Smooth muscle cell (in vitro differentiated cells): Measurements from ENCODE around the gene ADAMTS17. TPM values are rescaled to one million over a fixed set of nuclear protein-coding genes. Genes with fewer than 3 reads are reported as not detected.

Experiments used
- DNase-seq: peaks from one replicate; lab custom pipeline; 2025; ENCODE audit not compliant: unreplicated experiment; lab: John Stamatoyannopoulos, UW
- H2AFZ ChIP-seq: fragments of 200-600 bp; sonication (generic); 2 replicates; pipeline ENCODE4 v1.6.0; 2016; ENCODE audit warnings: antibody characterized with exemption, low read depth, mild to moderate bottlenecking
- H3F3A ChIP-seq: fragments of 200-600 bp; sonication (generic); 2 replicates; pipeline ENCODE4 v1.6.0; 2017; ENCODE audit warnings: antibody characterized with exemption, low read depth
- H3K27ac ChIP-seq: fragments of 200-600 bp; sonication (generic); 2 replicates; pipeline ENCODE4 v1.5.1; 2016; ENCODE audit warnings: low read depth, mild to moderate bottlenecking
- H3K27me3 ChIP-seq: fragments of 200-600 bp; sonication (generic); 2 replicates; pipeline ENCODE4 v1.6.1; 2016; ENCODE audit warnings: low read depth, mild to moderate bottlenecking
- H3K36me3 ChIP-seq: fragments of 200-600 bp; sonication (generic); 2 replicates; pipeline ENCODE4 v1.5.1; 2016; ENCODE audit warnings: low read depth
- H3K4me1 ChIP-seq: fragments of 200-600 bp; sonication (generic); 2 replicates; pipeline ENCODE4 v1.5.1; 2016; ENCODE audit warnings: low read depth
- H3K4me2 ChIP-seq: fragments of 200-600 bp; sonication (generic); 2 replicates; pipeline ENCODE4 v1.6.0; 2016; ENCODE audit warnings: mild to moderate bottlenecking
- H3K4me3 ChIP-seq: fragments of 200-600 bp; sonication (generic); 2 replicates; pipeline ENCODE4 v1.5.1; 2016; ENCODE audit warnings: mild to moderate bottlenecking
- H3K79me2 ChIP-seq: fragments of 200-600 bp; sonication (generic); 2 replicates; pipeline ENCODE4 v1.6.0; 2016; ENCODE audit warnings: low read depth, mild to moderate bottlenecking
- H3K9ac ChIP-seq: fragments of 200-600 bp; sonication (generic); 2 replicates; pipeline ENCODE4 v1.6.0; 2016; ENCODE audit warnings: low read depth
- H3K9me3 ChIP-seq: fragments of 200-600 bp; sonication (generic); replicated peaks from 2 replicates; pipeline ENCODE4 v1.5.1; 2016; ENCODE audit warnings: low read depth
- H4K20me1 ChIP-seq: fragments of 200-600 bp; sonication (generic); 2 replicates; pipeline ENCODE4 v1.6.0; 2016; ENCODE audit warnings: low read depth
- CTCF ChIP-seq: fragments of 200-600 bp; sonication (generic); IDR thresholded peaks from 2 replicates; pipeline ENCODE4 v1.5.1; 2017; ENCODE audit warnings: borderline replicate concordance, mild to moderate bottlenecking, antibody characterized with exemption; ENCODE audit not compliant: insufficient read depth, poor library complexity, severe bottlenecking
- WGBS: methylation state at CpG from one replicate; pipeline ENCODE4 v1.1.7; 2016; ENCODE audit warnings: low lambda C conversion rate; 5-methylcytosine and 5-hydroxymethylcytosine counted together
- polyA plus RNA-seq: library from polyadenylated mRNA; unstranded; fragments of >200 nt; fragmentation: Nextera tagmentation; extraction: Ambion mirVana; gene quantifications from 2 replicates; pipeline ENCODE4 v1.2.1, GENCODE V29; 2016
- total RNA-seq: library from RNA; depleted of rRNA; stranded (reverse); fragments of >200 nt; gene quantifications from 2 replicates; pipeline ENCODE4 v1.2.3, GENCODE V29; 2014

Gene ADAMTS17
- total and polyA plus RNA-seq, 2 experiments from 2014 or later = 0.63 to 3.1 TPM

DNA sequence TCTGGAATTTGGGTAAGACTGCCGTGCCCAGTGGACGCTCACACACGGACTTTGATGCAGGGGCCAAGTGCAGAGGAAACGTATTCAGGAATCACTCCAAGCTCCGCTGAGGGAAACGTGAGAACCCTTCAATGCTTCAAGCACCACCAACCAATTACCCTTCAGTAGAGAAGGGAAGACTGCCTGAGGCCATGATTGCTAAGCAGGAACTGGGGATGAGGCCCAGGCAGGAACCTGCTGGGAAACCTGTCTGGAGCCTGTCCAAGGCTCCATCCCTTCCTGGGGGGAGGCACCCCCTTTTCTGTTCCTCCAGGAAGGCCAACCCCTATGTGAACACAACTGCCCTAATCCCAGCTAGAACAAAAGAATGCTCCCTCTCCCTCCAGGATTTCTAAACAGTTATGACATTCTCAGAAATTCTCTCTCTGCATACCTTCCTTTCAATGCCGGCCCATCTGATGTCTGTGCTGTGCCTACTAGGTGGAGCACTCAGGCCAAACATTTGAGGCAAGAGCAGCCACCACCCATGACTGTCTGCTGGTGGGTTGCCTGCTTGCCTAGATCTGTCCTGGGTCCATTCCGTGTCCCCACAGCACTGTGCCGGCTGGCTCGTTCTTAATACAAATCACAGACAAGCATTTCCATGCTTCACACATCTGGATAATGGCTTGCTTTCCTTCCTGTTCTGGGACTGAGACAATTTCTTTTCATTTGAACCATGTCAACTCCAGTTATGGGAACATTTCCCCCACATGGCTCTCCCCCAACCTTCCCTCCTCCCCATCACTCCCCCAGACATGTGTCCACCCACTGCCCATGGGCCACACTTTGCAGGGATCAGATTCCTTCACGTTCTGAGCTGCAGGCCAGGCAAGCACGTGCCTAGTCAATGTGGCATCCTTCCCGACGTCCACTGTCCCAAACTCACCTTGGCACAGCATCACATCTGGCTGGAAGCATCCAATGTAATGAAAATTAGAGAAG, 149.4 kb downstream of the ADAMTS17 start:
- H3K4me3 ChIP-seq = no peak overlapping the region
- TF ChIP-seq CTCF = no peak
- H3K9ac ChIP-seq = no peak overlapping the region
- no peak for DNase-seq
- H3K4me2 ChIP-seq = no peak overlapping the region
- no peak overlapping the region for H3K27ac ChIP-seq
- no peaks in the 10 kb centered on the region for H3K36me3 ChIP-seq
- H4K20me1 ChIP-seq = no peaks in the 10 kb centered on the region
- no peaks in the 10 kb centered on the region for H3F3A ChIP-seq
- H3K4me1 ChIP-seq = no peaks in the 10 kb centered on the region
- no peaks in the 10 kb centered on the region for H3K27me3 ChIP-seq
- no peaks in the 10 kb centered on the region for H3K9me3 ChIP-seq
- no peak overlapping the region for H2AFZ ChIP-seq
- 84% methylated on average over 14 of the region's 14 CpGs for WGBS
- no peaks in the 10 kb centered on the region for H3K79me2 ChIP-seq

DNA sequence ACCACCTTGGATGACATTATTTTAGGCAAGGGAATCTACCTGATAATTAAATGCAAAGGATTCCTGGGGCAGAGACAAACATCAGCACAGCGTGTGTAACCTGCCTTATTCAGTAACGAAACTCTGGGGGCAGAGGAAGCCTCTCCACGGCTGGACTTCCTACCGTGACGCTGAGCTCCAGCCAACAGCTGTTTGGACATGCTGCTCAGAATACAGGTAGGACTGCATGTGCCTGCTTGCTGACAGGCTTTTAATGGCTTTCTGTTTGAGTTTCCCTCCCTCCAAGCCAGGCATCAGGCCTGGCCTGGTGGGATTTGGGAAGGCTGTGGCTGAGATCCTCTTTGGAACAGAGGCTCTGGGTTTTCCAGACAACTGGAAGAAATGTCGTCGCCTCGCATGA, 150.6 kb downstream of the ADAMTS17 start:
- no peak overlapping the region for H3K4me3 ChIP-seq
- H3F3A ChIP-seq = no peaks in the 10 kb centered on the region
- no peak overlapping the region for H3K4me2 ChIP-seq
- no peaks in the 10 kb centered on the region for H4K20me1 ChIP-seq
- no peaks in the 10 kb centered on the region for H3K27me3 ChIP-seq
- no peak for TF ChIP-seq CTCF
- no peaks in the 10 kb centered on the region for H3K4me1 ChIP-seq
- H2AFZ ChIP-seq = no peak overlapping the region
- DNase-seq = no peak
- no peaks in the 10 kb centered on the region for H3K9me3 ChIP-seq
- H3K27ac ChIP-seq = no peak overlapping the region
- no peaks in the 10 kb centered on the region for H3K79me2 ChIP-seq
- no peak overlapping the region for H3K9ac ChIP-seq
- no peaks in the 10 kb centered on the region for H3K36me3 ChIP-seq
- 78% methylated on average over 8 of the region's 8 CpGs for WGBS

- Histone ChIP-seq H3K36me3 (no peaks in the 10 kb centered on the region), H3K9me3 (no peaks in the 10 kb centered on the region), H3K4me1 (no peaks in the 10 kb centered on the region), H3K27me3 (peaks cover 2% of the 10 kb centered on the region), H4K20me1 (no peaks in the 10 kb centered on the region), H3K79me2 (no peaks in the 10 kb centered on the region), H3K4me2 (no peak overlapping the region), H3K27ac (no peak overlapping the region), H3F3A (no peaks in the 10 kb centered on the region), H2AFZ (no peak overlapping the region), H3K9ac (no peak overlapping the region), H3K4me3 (no peak overlapping the region)
- no peak for DNase-seq
- 84% methylated on average over 8 of the region's 8 CpGs for WGBS
- no peak for TF ChIP-seq CTCF
Observed at GRCh38 chr15:100190675-100191074, 151.1 kb downstream of the ADAMTS17 start.

GRCh38 chr15:100189849-100190248, 151.9 kb downstream of the ADAMTS17 start:
- H3K9me3 ChIP-seq = no peaks in the 10 kb centered on the region
- no peaks in the 10 kb centered on the region for H3K79me2 ChIP-seq
- H4K20me1 ChIP-seq = no peaks in the 10 kb centered on the region
- H3K4me2 ChIP-seq = no peak overlapping the region
- peaks cover 5% of the 10 kb centered on the region for H3K27me3 ChIP-seq
- no peaks in the 10 kb centered on the region for H3K36me3 ChIP-seq
- H2AFZ ChIP-seq = no peak overlapping the region
- H3F3A ChIP-seq = no peaks in the 10 kb centered on the region
- no peak overlapping the region for H3K4me3 ChIP-seq
- 25% methylated on average over 4 of the region's 4 CpGs for WGBS
- H3K4me1 ChIP-seq = no peaks in the 10 kb centered on the region
- H3K27ac ChIP-seq = no peak overlapping the region
- TF ChIP-seq CTCF = no peak
- DNase-seq = no peak
- no peak overlapping the region for H3K9ac ChIP-seq
